HEK293T (cell line): ENCODE data around the gene ARHGAP32.
"Not testable (repeated sequence)": the region's sequence is repeated elsewhere in the genome, so short reads cannot be mapped to it uniquely, and the experiment has no call there.

Experiments used
- BHLHE40 ChIP-seq: fragments of 450-650 bp; IDR thresholded peaks from 2 replicates; pipeline ENCODE4 v1.6.1; 2016; ENCODE audit warnings: mild to moderate bottlenecking, moderate library complexity, borderline replicate concordance
- CTBP1 ChIP-seq: fragments of 450-650 bp; IDR thresholded peaks from 2 replicates; pipeline ENCODE4 v1.6.1; 2016; ENCODE audit warnings: borderline replicate concordance
- ELF4 ChIP-seq: fragments of 450-650 bp; IDR thresholded peaks from 2 replicates; pipeline ENCODE4 v1.6.1; 2017; ENCODE audit warnings: antibody characterized with exemption
- FOXK2 ChIP-seq: fragments of 450-650 bp; IDR thresholded peaks from 2 replicates; pipeline ENCODE4 v1.6.1; 2016; ENCODE audit warnings: mild to moderate bottlenecking
- FOXM1 ChIP-seq: fragments of 450-650 bp; IDR thresholded peaks from 2 replicates; pipeline ENCODE4 v1.6.1; 2017; ENCODE audit warnings: mild to moderate bottlenecking, borderline replicate concordance
- HDGF ChIP-seq: fragments of 450-650 bp; IDR thresholded peaks from 2 replicates; pipeline ENCODE4 v1.6.1; 2017; ENCODE audit warnings: antibody characterized with exemption, borderline replicate concordance
- L3MBTL2 ChIP-seq: fragments of 450-650 bp; conservative IDR thresholded peaks from 2 replicates; pipeline ENCODE4 v1.6.1; 2016; ENCODE audit warnings: mild to moderate bottlenecking
- LEF1 ChIP-seq: fragments of 450-650 bp; IDR thresholded peaks from 2 replicates; pipeline ENCODE4 v1.6.1; 2017; ENCODE audit warnings: mild to moderate bottlenecking, borderline replicate concordance
- NFRKB ChIP-seq: fragments of 450-650 bp; IDR thresholded peaks from 2 replicates; pipeline ENCODE4 v1.6.1; 2016; ENCODE audit warnings: mild to moderate bottlenecking, moderate library complexity
- PKNOX1 ChIP-seq: fragments of 450-650 bp; IDR thresholded peaks from 2 replicates; pipeline ENCODE4 v1.6.1; 2016
- SUZ12 ChIP-seq: fragments of 450-650 bp; IDR thresholded peaks from 2 replicates; pipeline ENCODE4 v1.6.1; 2016; ENCODE audit warnings: mild to moderate bottlenecking
- TARDBP ChIP-seq: fragments of 450-650 bp; IDR thresholded peaks from 2 replicates; pipeline ENCODE4 v1.6.1; 2016
- ZNF384 ChIP-seq: fragments of 450-650 bp; IDR thresholded peaks from 2 replicates; pipeline ENCODE4 v1.6.1; 2016

DNA sequence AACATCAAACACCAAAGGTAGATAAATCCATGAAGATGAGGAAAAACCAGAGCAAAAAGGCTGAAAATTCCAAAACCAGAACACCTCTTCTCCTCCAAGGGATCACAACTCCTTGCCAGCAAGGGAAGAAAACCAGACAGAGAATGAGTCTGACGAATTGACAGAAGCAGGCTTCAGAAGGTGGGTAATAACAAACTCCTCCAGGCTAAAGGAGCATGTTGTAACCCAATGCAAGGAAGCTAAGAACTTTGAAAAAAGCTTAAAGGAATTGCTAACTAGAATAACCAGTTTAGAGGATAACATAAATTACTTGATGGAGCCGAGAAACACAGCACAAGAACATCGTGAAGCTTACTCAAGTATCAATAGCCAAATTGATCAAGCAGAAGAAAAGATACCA is 35.0 kb downstream of the ARHGAP32 start:
- TF ChIP-seq SUZ12, ZNF384, CTBP1, PKNOX1, NFRKB, HDGF, L3MBTL2, FOXM1, LEF1, BHLHE40, ELF4, FOXK2, TARDBP: not testable (repeated sequence)
